BE2C (cell line): Measurements from ENCODE around the gene FIBCD1.

Experiments
- DNase-seq: peaks from one replicate; pipeline ENCODE4 v3.0.0-alpha.2; 2020
- H3K27me3 ChIP-seq: fragments of 250-450 bp; sonication (Bioruptor Pico); 2 replicates; pipeline ENCODE4 v1.5.1; 2020; ENCODE audit warnings: mild to moderate bottlenecking
- H3K36me3 ChIP-seq: fragments of 250-450 bp; sonication (Bioruptor Pico); 2 replicates; pipeline ENCODE4 v1.5.1; 2020; ENCODE audit warnings: mild to moderate bottlenecking
- H3K4me1 ChIP-seq: fragments of 250-450 bp; sonication (Bioruptor Pico); 2 replicates; pipeline ENCODE4 v1.5.1; 2020
- H3K4me3 ChIP-seq: 2 replicates; pipeline ENCODE4 v1.5.1; 2011; ENCODE audit warnings: low read depth, low read length
- H3K9me3 ChIP-seq: fragments of 250-450 bp; sonication (Bioruptor Pico); 2 replicates; pipeline ENCODE4 v1.5.1; 2020
- TF ChIP-seq, protein P1 (sequence below): IDR thresholded peaks from 2 replicates; pipeline ENCODE4 v1.5.1; 2012; ENCODE audit warnings: mild to moderate bottlenecking, low read depth, low read length

The FIBCD1 gene

DNA sequence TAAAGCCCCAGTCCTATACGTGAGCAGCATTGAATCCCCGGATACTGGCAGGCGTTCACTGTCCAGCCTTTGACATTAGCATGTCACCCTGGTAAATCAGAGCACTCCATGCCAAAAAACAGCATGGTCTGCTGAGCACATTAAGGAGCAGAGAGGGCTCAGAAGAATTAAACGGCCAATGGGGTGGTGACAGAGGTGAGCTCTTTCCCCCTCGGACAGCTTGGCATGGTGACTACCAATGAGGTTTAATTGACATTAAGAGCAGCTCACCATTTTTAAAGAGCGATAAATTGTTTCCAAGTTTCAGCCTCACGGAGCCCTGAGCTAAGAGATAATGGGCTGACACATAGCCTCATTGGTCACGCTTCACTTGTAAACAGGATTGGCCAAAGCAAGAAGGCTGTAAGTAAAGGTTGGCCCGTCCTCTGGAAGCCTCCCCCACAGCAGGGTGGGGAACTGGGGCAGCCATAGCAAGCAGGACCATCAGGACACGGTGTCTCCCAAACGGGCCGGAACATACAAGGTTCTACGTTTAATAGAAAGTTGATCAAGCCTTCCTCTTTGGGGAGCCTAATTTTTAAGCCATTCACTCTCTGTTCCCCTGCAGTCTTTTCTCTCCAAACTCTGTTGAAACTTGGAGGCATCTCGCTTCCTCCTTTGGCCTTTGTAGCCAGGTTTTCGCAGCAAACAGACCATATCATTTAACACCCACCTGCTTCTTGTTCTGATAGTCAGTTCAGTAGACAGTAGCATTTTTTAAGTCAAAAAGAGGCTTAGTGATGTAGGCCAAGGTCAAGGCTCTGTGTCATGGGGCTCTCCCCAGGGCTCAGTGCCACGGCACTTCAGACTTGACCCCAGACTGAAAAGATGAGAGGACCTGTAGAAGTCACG lies 68.3 kb downstream of the FIBCD1 start:
- no peaks in the 10 kb centered on the region for H3K27me3 ChIP-seq
- H3K36me3 ChIP-seq: peaks cover 46% of the 10 kb centered on the region
- DNase-seq: no peak

DNA sequence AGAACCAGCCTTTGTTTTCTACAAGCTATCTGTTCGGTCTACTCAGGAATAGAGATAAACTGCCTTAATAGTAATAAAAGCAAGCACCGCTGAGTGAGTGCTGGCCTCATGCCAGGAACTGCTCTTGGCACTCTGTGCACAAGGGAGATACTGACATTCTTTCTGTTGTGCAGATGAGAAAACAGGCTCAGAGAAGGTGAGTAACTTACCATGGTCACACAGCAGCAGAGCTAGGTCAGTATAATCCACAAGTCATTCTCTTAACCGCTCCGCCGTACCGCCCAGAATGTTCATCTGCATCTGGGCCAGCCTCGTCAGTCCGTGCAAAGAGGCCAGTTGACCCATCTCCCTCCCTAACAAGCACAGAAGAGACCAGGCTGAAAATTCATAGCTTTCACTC lies 69.8 kb downstream of the FIBCD1 start:
- no peaks in the 10 kb centered on the region for H3K9me3 ChIP-seq
- TF ChIP-seq, protein P1, sequence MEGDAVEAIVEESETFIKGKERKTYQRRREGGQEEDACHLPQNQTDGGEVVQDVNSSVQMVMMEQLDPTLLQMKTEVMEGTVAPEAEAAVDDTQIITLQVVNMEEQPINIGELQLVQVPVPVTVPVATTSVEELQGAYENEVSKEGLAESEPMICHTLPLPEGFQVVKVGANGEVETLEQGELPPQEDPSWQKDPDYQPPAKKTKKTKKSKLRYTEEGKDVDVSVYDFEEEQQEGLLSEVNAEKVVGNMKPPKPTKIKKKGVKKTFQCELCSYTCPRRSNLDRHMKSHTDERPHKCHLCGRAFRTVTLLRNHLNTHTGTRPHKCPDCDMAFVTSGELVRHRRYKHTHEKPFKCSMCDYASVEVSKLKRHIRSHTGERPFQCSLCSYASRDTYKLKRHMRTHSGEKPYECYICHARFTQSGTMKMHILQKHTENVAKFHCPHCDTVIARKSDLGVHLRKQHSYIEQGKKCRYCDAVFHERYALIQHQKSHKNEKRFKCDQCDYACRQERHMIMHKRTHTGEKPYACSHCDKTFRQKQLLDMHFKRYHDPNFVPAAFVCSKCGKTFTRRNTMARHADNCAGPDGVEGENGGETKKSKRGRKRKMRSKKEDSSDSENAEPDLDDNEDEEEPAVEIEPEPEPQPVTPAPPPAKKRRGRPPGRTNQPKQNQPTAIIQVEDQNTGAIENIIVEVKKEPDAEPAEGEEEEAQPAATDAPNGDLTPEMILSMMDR: no peak
- H3K4me3 ChIP-seq: no peak overlapping the region
- peaks cover 42% of the 10 kb centered on the region for H3K36me3 ChIP-seq
- H3K27me3 ChIP-seq: no peaks in the 10 kb centered on the region
- DNase-seq: peak; percentile 72
- H3K4me1 ChIP-seq: peaks cover 8% of the 10 kb centered on the region

More for the DNA sequence above, 68.3 kb downstream of the FIBCD1 start:
- Histone ChIP-seq H3K9me3 (no peaks in the 10 kb centered on the region), H3K4me1 (peaks cover 8% of the 10 kb centered on the region), H3K4me3 (no peak overlapping the region)
- TF ChIP-seq, protein P1: no peak

DNA sequence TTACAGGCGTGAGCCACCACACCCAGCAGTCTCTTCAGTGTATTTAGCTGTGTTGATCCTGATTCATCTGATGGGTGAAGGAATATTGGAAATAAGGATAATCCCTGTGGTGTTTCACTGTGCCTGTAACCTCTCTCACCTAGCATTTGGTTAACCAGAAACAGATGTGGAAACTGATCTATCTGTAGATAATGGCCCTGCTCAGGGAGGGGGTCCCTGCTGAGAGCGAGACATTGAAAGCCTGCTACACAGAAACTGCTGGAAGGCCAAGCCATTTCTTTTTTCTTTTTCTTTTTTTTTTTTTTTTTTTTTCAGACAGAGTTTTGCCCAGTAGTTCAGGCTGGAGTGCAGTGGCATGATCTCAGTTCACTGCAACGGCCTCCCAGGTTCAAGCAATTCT lies 70.8 kb downstream of the FIBCD1 start:
- no peaks in the 10 kb centered on the region for H3K27me3 ChIP-seq
- DNase-seq: no peak
- TF ChIP-seq, protein P1: no peak
- no peaks in the 10 kb centered on the region for H3K9me3 ChIP-seq
- peaks cover 41% of the 10 kb centered on the region for H3K36me3 ChIP-seq
- no peak overlapping the region for H3K4me3 ChIP-seq
- H3K4me1 ChIP-seq: peaks cover 8% of the 10 kb centered on the region

DNA sequence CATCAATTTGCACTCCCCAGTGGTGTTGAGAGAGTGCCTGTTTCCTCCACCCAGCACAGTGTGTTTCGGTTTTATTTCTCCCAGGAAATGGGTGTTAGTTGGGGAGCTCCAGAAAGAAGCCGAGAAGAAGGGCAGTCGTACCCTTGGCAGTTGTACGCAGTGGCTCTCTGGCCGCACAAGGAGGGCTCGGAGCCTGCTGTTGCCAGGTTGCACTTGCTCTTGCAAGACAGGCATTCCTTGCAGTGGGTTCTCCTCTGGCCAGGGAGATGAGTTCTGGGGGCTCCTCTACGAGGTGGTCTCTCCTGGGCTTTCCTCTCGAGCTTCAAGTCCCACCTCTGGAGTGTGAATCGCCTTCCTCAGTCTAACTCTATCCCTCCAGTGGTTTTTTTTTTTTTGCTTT lies 71.5 kb downstream of the FIBCD1 start:
- Histone ChIP-seq H3K4me1 (peaks cover 8% of the 10 kb centered on the region), H3K27me3 (no peaks in the 10 kb centered on the region), H3K9me3 (no peaks in the 10 kb centered on the region), H3K4me3 (no peak overlapping the region), H3K36me3 (peaks cover 40% of the 10 kb centered on the region)
- TF ChIP-seq, protein P1: no peak
- DNase-seq: no peak

DNA sequence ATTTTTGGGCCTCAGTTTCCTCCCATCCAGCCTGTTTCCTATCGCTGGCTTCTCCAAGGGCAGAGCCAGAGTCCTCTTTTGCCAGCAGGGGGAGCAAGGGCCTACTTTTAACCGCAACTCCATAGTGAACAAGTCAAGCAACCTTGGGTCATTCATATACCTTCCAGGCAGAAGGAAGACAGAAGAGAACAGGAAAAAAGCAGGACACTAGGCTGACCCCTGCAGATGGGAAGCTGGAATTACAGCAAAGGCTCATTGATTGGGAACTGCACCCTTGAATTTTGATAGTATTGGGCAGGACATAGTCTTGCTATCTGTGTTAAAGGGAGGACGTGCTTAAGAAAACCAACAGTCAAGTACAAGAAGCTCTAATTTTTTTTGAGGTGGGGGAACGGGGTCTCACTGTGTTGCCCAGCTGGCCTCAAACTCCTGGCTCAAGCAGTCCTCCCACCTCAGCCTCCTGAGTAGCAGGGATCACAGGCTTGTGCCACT lies 72.5 kb downstream of the FIBCD1 start:
- TF ChIP-seq, protein P1: peak; percentile 100
- H3K4me1 ChIP-seq: peaks cover 8% of the 10 kb centered on the region
- H3K27me3 ChIP-seq: no peaks in the 10 kb centered on the region
- H3K4me3 ChIP-seq: no peak overlapping the region
- H3K9me3 ChIP-seq: no peaks in the 10 kb centered on the region
- peak; percentile 87 for DNase-seq
- H3K36me3 ChIP-seq: peaks cover 32% of the 10 kb centered on the region

DNA sequence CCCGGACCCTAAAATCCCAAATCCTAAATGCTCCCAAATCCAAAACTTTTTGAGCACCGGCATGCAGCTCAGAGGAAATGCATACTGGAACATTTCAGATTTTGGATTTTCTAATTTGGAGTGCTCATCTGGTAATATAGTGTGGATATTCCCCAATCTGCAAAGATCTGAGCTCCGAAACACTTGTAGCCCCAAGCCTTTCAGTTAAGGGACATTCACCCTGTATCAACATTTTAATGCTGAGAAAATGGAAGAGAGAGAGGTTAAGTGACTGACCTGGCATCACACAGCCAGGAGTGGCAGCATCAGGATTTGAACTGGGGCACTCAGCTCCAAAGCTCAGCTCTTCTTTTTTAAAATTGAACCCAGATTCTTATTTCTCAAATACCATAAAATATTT lies 73.1 kb downstream of the FIBCD1 start:
- H3K36me3 ChIP-seq: peaks cover 36% of the 10 kb centered on the region

More for the DNA sequence above, 73.1 kb downstream of the FIBCD1 start:
- DNase-seq: no peak
- Histone ChIP-seq H3K9me3 (no peaks in the 10 kb centered on the region), H3K27me3 (no peaks in the 10 kb centered on the region), H3K4me3 (no peak overlapping the region), H3K4me1 (peaks cover 8% of the 10 kb centered on the region)
- TF ChIP-seq, protein P1: no peak
